Measurements from ENCODE around the gene BIRC3.

GRCh38 chr11:102364991-102365390, 47.7 kb downstream of the BIRC3 start:
- TF ChIP-seq, protein P1, sequence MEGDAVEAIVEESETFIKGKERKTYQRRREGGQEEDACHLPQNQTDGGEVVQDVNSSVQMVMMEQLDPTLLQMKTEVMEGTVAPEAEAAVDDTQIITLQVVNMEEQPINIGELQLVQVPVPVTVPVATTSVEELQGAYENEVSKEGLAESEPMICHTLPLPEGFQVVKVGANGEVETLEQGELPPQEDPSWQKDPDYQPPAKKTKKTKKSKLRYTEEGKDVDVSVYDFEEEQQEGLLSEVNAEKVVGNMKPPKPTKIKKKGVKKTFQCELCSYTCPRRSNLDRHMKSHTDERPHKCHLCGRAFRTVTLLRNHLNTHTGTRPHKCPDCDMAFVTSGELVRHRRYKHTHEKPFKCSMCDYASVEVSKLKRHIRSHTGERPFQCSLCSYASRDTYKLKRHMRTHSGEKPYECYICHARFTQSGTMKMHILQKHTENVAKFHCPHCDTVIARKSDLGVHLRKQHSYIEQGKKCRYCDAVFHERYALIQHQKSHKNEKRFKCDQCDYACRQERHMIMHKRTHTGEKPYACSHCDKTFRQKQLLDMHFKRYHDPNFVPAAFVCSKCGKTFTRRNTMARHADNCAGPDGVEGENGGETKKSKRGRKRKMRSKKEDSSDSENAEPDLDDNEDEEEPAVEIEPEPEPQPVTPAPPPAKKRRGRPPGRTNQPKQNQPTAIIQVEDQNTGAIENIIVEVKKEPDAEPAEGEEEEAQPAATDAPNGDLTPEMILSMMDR (IDR thresholded peaks at IDR 0.05) = no peak
- no peak for TF ChIP-seq POLR2AphosphoS5 (IDR thresholded peaks at IDR 0.05)

Measured in gastroesophageal sphincter (tissue), 3 donors.